CD4-positive, alpha-beta memory T cell (primary cell): ENCODE results near the gene MYH16. TPM values are rescaled to one million over a fixed set of nuclear protein-coding genes. Genes with fewer than 3 reads are reported as not detected.
"Not testable (repeated sequence)": the region's sequence is repeated elsewhere in the genome, so short reads cannot be mapped to it uniquely, and the experiment has no call there.

Experiments used
- CTCF ChIA-PET: fragments of 350-600 bp; sonication (Branson Sonifier 250); formaldehyde crosslinking; loops from one replicate; lab custom pipeline; 2021; ENCODE audit warnings: inconsistent platforms; ENCODE audit not compliant: partially characterized antibody; lab: Charles Lee
- POLR2A ChIA-PET: fragments of 350-600 bp; sonication (Branson Sonifier 250); formaldehyde crosslinking; loops from one replicate; lab custom pipeline; 2021; ENCODE audit not compliant: partially characterized antibody; lab: Charles Lee
- DNase-seq, 5 donors: peaks; one replicate each; pipeline versions ENCODE4 v3.0.0 to v3.0.0-alpha.2; 2020 to 2022; ENCODE audit warnings: mixed read lengths in 1 of 5
- H3K27ac ChIP-seq: one replicate; pipeline ENCODE4 v1.7.0; 2013; ENCODE audit warnings: low read depth, low read length
- H3K27me3 ChIP-seq: 2 replicates; pipeline ENCODE4 v1.7.0; 2013; ENCODE audit warnings: mild to moderate bottlenecking, low read length, moderate library complexity; ENCODE audit not compliant: insufficient read depth
- H3K36me3 ChIP-seq: 2 replicates; pipeline ENCODE4 v1.7.0; 2013; ENCODE audit warnings: mild to moderate bottlenecking, low read length, moderate library complexity; ENCODE audit not compliant: insufficient read depth
- H3K4me1 ChIP-seq: 2 replicates; pipeline ENCODE4 v1.7.0; 2013; ENCODE audit warnings: mild to moderate bottlenecking, low read length, moderate library complexity; ENCODE audit not compliant: insufficient read depth
- H3K4me3 ChIP-seq, 2 donors: one replicate each; pipeline ENCODE4 v1.7.0; 2013; ENCODE audit warnings: low read length in 2 of 2, mild to moderate bottlenecking in 1 of 2
- H3K9me3 ChIP-seq, 2 donors: one replicate each; pipeline ENCODE4 v1.7.0; 2013; ENCODE audit warnings: low read length in 2 of 2, control low read depth in 1 of 2; ENCODE audit not compliant: control insufficient read depth in 1 of 2
- H3K27ac Mint-ChIP-seq, 7 donors: one replicate each; pipeline ENCODE4 v1.8.0; 2020 to 2021; ENCODE audit warnings: mixed read lengths in 7 of 7, mild to moderate bottlenecking in 6 of 7, inconsistent platforms in 3 of 7, moderate library complexity in 3 of 7
- H3K27me3 Mint-ChIP-seq, 2 donors: one replicate each; pipeline ENCODE4 v1.8.0; 2020 to 2021; ENCODE audit warnings: mixed read lengths in 2 of 2
- H3K36me3 Mint-ChIP-seq, 2 donors: one replicate each; pipeline ENCODE4 v1.8.0; 2020 to 2021; ENCODE audit warnings: mixed read lengths in 2 of 2, inconsistent platforms in 1 of 2, mild to moderate bottlenecking in 1 of 2
- H3K4me1 Mint-ChIP-seq, 4 donors: one replicate each; pipeline ENCODE4 v1.8.0; 2020 to 2021; ENCODE audit warnings: mixed read lengths in 4 of 4, mild to moderate bottlenecking in 1 of 4
- H3K4me3 Mint-ChIP-seq, 8 donors: one replicate each; pipeline ENCODE4 v1.8.0; 2020 to 2021; ENCODE audit warnings: mixed read lengths in 8 of 8, mild to moderate bottlenecking in 7 of 8, moderate library complexity in 6 of 8, inconsistent platforms in 3 of 8
- H3K9me3 Mint-ChIP-seq, 8 donors: one replicate each; pipeline ENCODE4 v1.8.0; 2020 to 2021; ENCODE audit warnings: mixed read lengths in 8 of 8, mild to moderate bottlenecking in 5 of 8, inconsistent platforms in 3 of 8, moderate library complexity in 1 of 8
- intact Hi-C: fragments of 100-400 bp; cut with micrococcal nuclease; formaldehyde crosslinking; loops from one replicate; pipeline ENCODE4 v1.15.1; 2023
- polyA plus RNA-seq, 2 donors: library from polyadenylated mRNA; unstranded; fragments of 300-500 nt; fragmentation: Illumina TruSeq; gene quantifications; one replicate each; pipeline ENCODE4 v1.2.3, GENCODE V29; 2021
- total RNA-seq, 2 experiments: library from RNA; stranded (reverse); gene quantifications; one replicate each; pipeline ENCODE4 v1.2.3, GENCODE V29; 2021

Gene MYH16
- total and polyA plus RNA-seq, 4 experiments from 2014 or later: not detected

- peaks cover 43 to 66% of the 10 kb centered on the region in 2 donors for H3K36me3 Mint-ChIP-seq
Measured at GRCh38 chr7:99340659-99341058, 68.0 kb downstream of the MYH16 start.

GRCh38 chr7:99344061-99344647 lies 71.5 kb downstream of the MYH16 start:
- Histone ChIP-seq H3K4me3 (no peak overlapping the region), H3K27me3 (no peaks in the 10 kb centered on the region), H3K4me1 (no peaks in the 10 kb centered on the region), H3K27ac (no peak overlapping the region), H3K9me3 (no peaks in the 10 kb centered on the region), H3K36me3 (peaks cover 61% of the 10 kb centered on the region)
- Mint-ChIP-seq H3K9me3 (no peaks in the 10 kb centered on the region), H3K4me3 (no peak overlapping the region), H3K36me3 (peaks cover 34 to 56% of the 10 kb centered on the region in 2 donors), H3K27me3 (no peaks in the 10 kb centered on the region), H3K4me1 (peaks cover 0 to 10% (median 0%) of the 10 kb centered on the region in 4 donors), H3K27ac (peak overlapping the region in 1 of 7 donors; percentile 22)
- DNase-seq: no peak
- intact Hi-C loops: no loop called here
- CTCF ChIA-PET: no interaction called here
- POLR2A ChIA-PET: interaction anchor here (1.1 kb wide), 1 partner anchor 9 kb away, joined by 3 read pairs; no protein-coding TSS in a partner anchor

More at GRCh38 chr7:99340659-99341058, 68.0 kb downstream of the MYH16 start:
- ChIA-PET POLR2A (interaction anchor here (0.6 to 1.4 kb wide), 2 partner anchors 9 to 893 kb away, joined by 3 to 4 read pairs; no protein-coding TSS in a partner anchor), CTCF (no interaction called here)
- no peak overlapping the region for H3K27ac Mint-ChIP-seq
- no peak overlapping the region for H3K4me3 Mint-ChIP-seq
- Histone ChIP-seq H3K27ac (no peak overlapping the region), H3K4me1 (no peaks in the 10 kb centered on the region), H3K36me3 (peaks cover 72% of the 10 kb centered on the region), H3K27me3 (no peaks in the 10 kb centered on the region), H3K4me3 (no peak overlapping the region), H3K9me3 (no peaks in the 10 kb centered on the region)
- no peak for DNase-seq
- intact Hi-C loops: no loop called here
- H3K27me3 Mint-ChIP-seq: no peaks in the 10 kb centered on the region
- peaks cover 0 to 10% (median 0%) of the 10 kb centered on the region in 4 donors for H3K4me1 Mint-ChIP-seq
- no peaks in the 10 kb centered on the region for H3K9me3 Mint-ChIP-seq

GRCh38 chr7:99350641-99351040 lies 78.0 kb downstream of the MYH16 start:
- ChIA-PET POLR2A (interaction anchor here (1.3 kb wide), 1 partner anchor 10 kb away, joined by 3 read pairs; no protein-coding TSS in a partner anchor), CTCF (interaction anchor here (0.6 kb wide), 1 partner anchor 1940 kb away, joined by 3 read pairs; no protein-coding TSS in a partner anchor)
- H3K9me3 Mint-ChIP-seq, H3K4me3 Mint-ChIP-seq, H3K4me3 ChIP-seq, DNase-seq, intact Hi-C loops, H3K27me3 Mint-ChIP-seq, H3K27me3 ChIP-seq, H3K4me1 ChIP-seq, H3K27ac ChIP-seq, H3K9me3 ChIP-seq, H3K4me1 Mint-ChIP-seq: not testable (repeated sequence)
- H3K27ac Mint-ChIP-seq: peak overlapping the region in 3 of 7 donors; percentile 66 to 86 (median 74)
- H3K36me3 ChIP-seq: peaks cover 52% of the 10 kb centered on the region
- peaks cover 22 to 54% of the 10 kb centered on the region in 2 donors for H3K36me3 Mint-ChIP-seq

- Mint-ChIP-seq H3K4me3 (no peak overlapping the region), H3K36me3 (peaks cover 24 to 58% of the 10 kb centered on the region in 2 donors), H3K27me3 (no peaks in the 10 kb centered on the region), H3K9me3 (peaks cover 0 to 1% (median 0%) of the 10 kb centered on the region in 8 donors), H3K4me1 (peaks cover 0 to 2% (median 0%) of the 10 kb centered on the region in 4 donors), H3K27ac (peak overlapping the region in 2 of 7 donors; percentile 68 to 73)
- DNase-seq: no peak
- H3K36me3 ChIP-seq: peaks cover 52% of the 10 kb centered on the region
- no peak overlapping the region for H3K4me3 ChIP-seq
- no peak overlapping the region for H3K27ac ChIP-seq
- intact Hi-C loops: no loop called here
- no peaks in the 10 kb centered on the region for H3K27me3 ChIP-seq
- H3K9me3 ChIP-seq: no peaks in the 10 kb centered on the region
- no peaks in the 10 kb centered on the region for H3K4me1 ChIP-seq
- CTCF ChIA-PET: interaction anchor here (1.1 kb wide), 1 partner anchor 13 kb away, joined by 4 read pairs; no protein-coding TSS in a partner anchor
- POLR2A ChIA-PET: no interaction called here
Measured at GRCh38 chr7:99352247-99352646, 79.6 kb downstream of the MYH16 start.

DNA sequence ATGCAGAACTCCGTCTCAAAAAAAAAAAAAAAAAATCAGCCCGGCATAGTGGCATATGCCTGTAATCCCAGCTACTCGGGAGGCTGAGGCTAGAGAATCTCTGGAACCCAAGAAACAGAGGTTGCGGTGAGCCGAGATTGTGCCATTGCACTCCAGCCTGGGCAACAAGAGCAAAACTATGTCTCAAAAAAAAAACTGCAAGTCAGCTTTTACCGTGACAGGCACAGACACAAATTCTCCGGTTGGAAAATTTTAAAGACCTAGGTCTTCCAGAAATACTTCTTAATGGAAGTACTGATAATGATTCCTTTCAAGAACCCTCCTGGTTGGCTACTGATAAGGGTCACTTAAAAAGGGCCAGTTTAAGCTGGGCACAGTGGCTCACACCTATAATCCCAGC lies 82.5 kb downstream of the MYH16 start:
- peaks cover 56% of the 10 kb centered on the region for H3K36me3 ChIP-seq
- H3K27me3 ChIP-seq: no peaks in the 10 kb centered on the region
- CTCF ChIA-PET: interaction anchor here (0.9 to 1.1 kb wide), 2 partner anchors 10 to 61 kb away, joined by 3 to 5 read pairs; no protein-coding TSS in a partner anchor
- H3K27ac Mint-ChIP-seq: no peak overlapping the region
- peaks cover 34 to 62% of the 10 kb centered on the region in 2 donors for H3K36me3 Mint-ChIP-seq
- DNase-seq: no peak
- H3K4me1 Mint-ChIP-seq: peaks cover 0 to 2% (median under 1%) of the 10 kb centered on the region in 4 donors
- intact Hi-C loops: no loop called here
- H3K27me3 Mint-ChIP-seq: no peaks in the 10 kb centered on the region
- H3K9me3 Mint-ChIP-seq: no peaks in the 10 kb centered on the region
- H3K4me3 ChIP-seq: no peak overlapping the region
- H3K27ac ChIP-seq: no peak overlapping the region
- POLR2A ChIA-PET: no interaction called here
- H3K4me3 Mint-ChIP-seq: no peak overlapping the region
- H3K4me1 ChIP-seq: no peaks in the 10 kb centered on the region
- no peaks in the 10 kb centered on the region for H3K9me3 ChIP-seq

GRCh38 chr7:99357701-99358490 lies 85.3 kb downstream of the MYH16 start:
- no peak for DNase-seq
- Mint-ChIP-seq H3K4me1 (peaks cover 0 to 2% (median 0%) of the 10 kb centered on the region in 4 donors), H3K4me3 (no peak overlapping the region), H3K27me3 (no peaks in the 10 kb centered on the region), H3K36me3 (peaks cover 21 to 58% of the 10 kb centered on the region in 2 donors), H3K27ac (peak overlapping the region in 2 of 7 donors; percentile 57 to 79), H3K9me3 (no peaks in the 10 kb centered on the region)
- H3K27ac ChIP-seq: no peak overlapping the region
- ChIA-PET POLR2A (no interaction called here), CTCF (interaction anchor here (0.6 to 1.6 kb wide), 4 partner anchors 8 to 51 kb away, joined by 3 to 4 read pairs (median 4); partner anchors contain the start of genes BUD31 and PDAP1)
- no peaks in the 10 kb centered on the region for H3K9me3 ChIP-seq
- intact Hi-C loops: no loop called here
- peaks cover 46% of the 10 kb centered on the region for H3K36me3 ChIP-seq
- no peak overlapping the region for H3K4me3 ChIP-seq
- H3K27me3 ChIP-seq: no peaks in the 10 kb centered on the region
- H3K4me1 ChIP-seq: no peaks in the 10 kb centered on the region

- DNase-seq, H3K4me1 Mint-ChIP-seq, H3K4me3 Mint-ChIP-seq, H3K27ac Mint-ChIP-seq, H3K9me3 Mint-ChIP-seq, POLR2A ChIA-PET, H3K27me3 Mint-ChIP-seq, intact Hi-C loops, H3K4me1 ChIP-seq, H3K9me3 ChIP-seq, H3K27ac ChIP-seq, H3K4me3 ChIP-seq, H3K27me3 ChIP-seq: not testable (repeated sequence)
- CTCF ChIA-PET: interaction anchor here (1.0 to 1.3 kb wide), 2 partner anchors 35 to 50 kb away, joined by 3 to 4 read pairs; partner anchors contain the start of genes BUD31 and PDAP1
- peaks cover 49% of the 10 kb centered on the region for H3K36me3 ChIP-seq
- peaks cover 21 to 61% of the 10 kb centered on the region in 2 donors for H3K36me3 Mint-ChIP-seq
Measured at GRCh38 chr7:99358521-99358920, 85.9 kb downstream of the MYH16 start.
